Neural progenitor cell (in vitro differentiated cells): ENCODE data around the gene DDAH1. TPM values are rescaled to one million over a fixed set of nuclear protein-coding genes. Genes with fewer than 3 reads are reported as not detected.

Source experiments
- DNase-seq: peaks from one replicate; pipeline ENCODE4 v3.0.0-alpha.2; 2016; ENCODE audit warnings: low spot score
- H2AFZ ChIP-seq: fragments of 200-600 bp; sonication (generic); replicated peaks from 2 replicates; pipeline ENCODE4 v1.6.1; 2016; ENCODE audit warnings: antibody characterized with exemption
- H3F3A ChIP-seq: fragments of 200-600 bp; sonication (generic); 2 replicates; pipeline ENCODE4 v1.6.1; 2016; ENCODE audit warnings: antibody characterized with exemption, low read depth
- H3K27ac ChIP-seq: fragments of 200-600 bp; sonication (generic); 2 replicates; pipeline ENCODE4 v1.5.1; 2016; ENCODE audit warnings: mild to moderate bottlenecking
- H3K27me3 ChIP-seq: fragments of 200-600 bp; sonication (generic); 2 replicates; pipeline ENCODE4 v1.6.1; 2016; ENCODE audit warnings: mild to moderate bottlenecking, moderate library complexity
- H3K36me3 ChIP-seq: fragments of 200-600 bp; sonication (generic); 2 replicates; pipeline ENCODE4 v1.5.1; 2016
- H3K4me1 ChIP-seq: fragments of 200-600 bp; sonication (generic); 2 replicates; pipeline ENCODE4 v1.6.1; 2016; ENCODE audit warnings: mixed run types
- H3K4me2 ChIP-seq: fragments of 200-600 bp; sonication (generic); 2 replicates; pipeline ENCODE4 v1.6.1; 2016
- H3K4me3 ChIP-seq: fragments of 200-600 bp; sonication (generic); 2 replicates; pipeline ENCODE4 v1.5.1; 2016
- H3K79me2 ChIP-seq: fragments of 200-600 bp; sonication (generic); 2 replicates; pipeline ENCODE4 v1.6.1; 2016; ENCODE audit warnings: low read depth
- H3K9ac ChIP-seq: fragments of 200-600 bp; sonication (generic); 2 replicates; pipeline ENCODE4 v1.6.1; 2016
- H3K9me3 ChIP-seq: fragments of 200-600 bp; sonication (generic); 2 replicates; pipeline ENCODE4 v1.5.1; 2016; ENCODE audit warnings: low read depth
- H4K20me1 ChIP-seq: fragments of 200-600 bp; sonication (generic); 2 replicates; pipeline ENCODE4 v1.6.1; 2016; ENCODE audit warnings: low read depth
- H3K27ac Mint-ChIP-seq: 3 replicates; pipeline ENCODE4 v1.8.0; 2021; ENCODE audit warnings: mixed read lengths
- H3K27me3 Mint-ChIP-seq: 2 replicates; pipeline ENCODE4 v1.8.0; 2022; ENCODE audit warnings: low read depth, mild to moderate bottlenecking, inconsistent platforms, moderate library complexity, mixed read lengths; ENCODE audit not compliant: insufficient read depth
- H3K36me3 Mint-ChIP-seq: 3 replicates; pipeline ENCODE4 v1.8.0; 2021; ENCODE audit warnings: mixed read lengths
- H3K4me1 Mint-ChIP-seq: 3 replicates; pipeline ENCODE4 v1.8.0; 2021; ENCODE audit warnings: mixed read lengths
- H3K4me3 Mint-ChIP-seq: 3 replicates; pipeline ENCODE4 v1.8.0; 2021; ENCODE audit warnings: mild to moderate bottlenecking, moderate library complexity, mixed read lengths
- H3K9me3 Mint-ChIP-seq: 3 replicates; pipeline ENCODE4 v1.8.0; 2020; ENCODE audit warnings: mixed read lengths
- CTCF ChIP-seq: fragments of 200-600 bp; sonication (generic); IDR thresholded peaks from 2 replicates; pipeline ENCODE4 v1.5.1; 2017; ENCODE audit warnings: antibody characterized with exemption, mild to moderate bottlenecking
- EZH2 ChIP-seq: fragments of 200-600 bp; sonication (generic); IDR thresholded peaks from 2 replicates; pipeline ENCODE4 v1.6.1; 2017; ENCODE audit warnings: antibody characterized with exemption, mild to moderate bottlenecking, moderate library complexity
- EZH2phosphoT487 ChIP-seq: fragments of 200-600 bp; sonication (generic); IDR thresholded peaks from 2 replicates; pipeline ENCODE4 v1.6.1; 2017; ENCODE audit warnings: antibody characterized with exemption
- total RNA-seq: library from RNA; depleted of rRNA; stranded (reverse); fragments of >200 nt; gene quantifications from 2 replicates; pipeline ENCODE4 v1.2.3, GENCODE V29; 2015; ENCODE audit warnings: low replicate concordance

DDAH1 gene
- total RNA-seq, 1 donor from 2014 or later, result 23.1 TPM

- Histone ChIP-seq H3K4me1 (peaks cover 12% of the 10 kb centered on the region), H3K79me2 (no peaks in the 10 kb centered on the region), H3K4me3 (no peak overlapping the region), H3K9me3 (peaks cover 6% of the 10 kb centered on the region), H3K27ac (no peak overlapping the region), H3K4me2 (no peak overlapping the region), H3K27me3 (no peaks in the 10 kb centered on the region), H4K20me1 (no peaks in the 10 kb centered on the region), H3F3A (no peaks in the 10 kb centered on the region), H3K36me3 (no peaks in the 10 kb centered on the region), H2AFZ (no peak overlapping the region), H3K9ac (no peak overlapping the region)
- no peak for TF ChIP-seq EZH2phosphoT487
- TF ChIP-seq CTCF, result no peak
- TF ChIP-seq EZH2, result no peak
- DNase-seq, result no peak
- Mint-ChIP-seq H3K4me3 (no peak overlapping the region), H3K27ac (no peak overlapping the region), H3K27me3 (no peaks in the 10 kb centered on the region), H3K9me3 (peaks cover 6% of the 10 kb centered on the region), H3K36me3 (peaks cover 5% of the 10 kb centered on the region), H3K4me1 (peaks cover 13% of the 10 kb centered on the region)
Measured at GRCh38 chr1:85393490-85393889, 71.5 kb downstream of the DDAH1 start.

- Histone ChIP-seq H3K36me3 (no peaks in the 10 kb centered on the region), H3F3A (no peaks in the 10 kb centered on the region), H4K20me1 (no peaks in the 10 kb centered on the region), H3K4me2 (no peak overlapping the region), H3K4me1 (no peaks in the 10 kb centered on the region), H3K27me3 (no peaks in the 10 kb centered on the region), H3K79me2 (no peaks in the 10 kb centered on the region), H2AFZ (no peak overlapping the region), H3K9ac (no peak overlapping the region), H3K27ac (no peak overlapping the region), H3K9me3 (no peaks in the 10 kb centered on the region), H3K4me3 (no peak overlapping the region)
- no peak for DNase-seq
- TF ChIP-seq CTCF (no peak), EZH2phosphoT487 (no peak), EZH2 (no peak)
- Mint-ChIP-seq H3K36me3 (peaks cover 9% of the 10 kb centered on the region), H3K4me1 (no peaks in the 10 kb centered on the region), H3K27ac (no peak overlapping the region), H3K4me3 (no peak overlapping the region), H3K27me3 (no peaks in the 10 kb centered on the region), H3K9me3 (peaks cover 15% of the 10 kb centered on the region)
Measured at GRCh38 chr1:85388416-85388815, 76.5 kb downstream of the DDAH1 start.

GRCh38 chr1:85387781-85388180 lies 77.2 kb downstream of the DDAH1 start:
- H3K27me3 Mint-ChIP-seq, result no peaks in the 10 kb centered on the region
- no peaks in the 10 kb centered on the region for H3K79me2 ChIP-seq
- no peaks in the 10 kb centered on the region for H3K9me3 ChIP-seq
- TF ChIP-seq EZH2 (no peak), EZH2phosphoT487 (no peak), CTCF (no peak)
- no peak overlapping the region for H3K9ac ChIP-seq
- H3F3A ChIP-seq, result no peaks in the 10 kb centered on the region
- DNase-seq, result no peak
- no peak overlapping the region for H2AFZ ChIP-seq
- peaks cover 14% of the 10 kb centered on the region for H3K36me3 Mint-ChIP-seq
- H3K27ac Mint-ChIP-seq, result no peak overlapping the region
- H3K36me3 ChIP-seq, result no peaks in the 10 kb centered on the region
- H4K20me1 ChIP-seq, result no peaks in the 10 kb centered on the region
- no peaks in the 10 kb centered on the region for H3K4me1 Mint-ChIP-seq
- H3K27me3 ChIP-seq, result no peaks in the 10 kb centered on the region
- no peak overlapping the region for H3K4me2 ChIP-seq
- no peak overlapping the region for H3K27ac ChIP-seq
- H3K4me1 ChIP-seq, result no peaks in the 10 kb centered on the region
- no peak overlapping the region for H3K4me3 ChIP-seq
- no peak overlapping the region for H3K4me3 Mint-ChIP-seq
- peaks cover 20% of the 10 kb centered on the region for H3K9me3 Mint-ChIP-seq
